DND-41 (cell line): Measurements from ENCODE around the gene SAMD4B.

Experiments
- ATAC-seq: fragments of 200-7000 bp; cut with Tn5 transposase; 3 replicates; pipeline ENCODE4 v1.9.1; 2021; ENCODE audit warnings: low read depth; ENCODE audit not compliant: insufficient read depth
- DNase-seq: peaks from one replicate; pipeline ENCODE4 v3.0.0-alpha.2; 2020
- H2AFZ ChIP-seq: 2 replicates; pipeline ENCODE4 v1.6.0; 2012; ENCODE audit warnings: low read depth, low read length
- H3K27ac ChIP-seq: 2 replicates; pipeline ENCODE4 v1.5.1; 2012; ENCODE audit warnings: low read length, inconsistent platforms
- H3K27me3 ChIP-seq: fragments of 200-600 bp; sonication (generic); 2 replicates; pipeline ENCODE4 v1.6.0; 2012; ENCODE audit warnings: low read length, mild to moderate bottlenecking, inconsistent platforms; ENCODE audit not compliant: insufficient read depth, poor library complexity
- H3K36me3 ChIP-seq: 2 replicates; pipeline ENCODE4 v1.5.1; 2012; ENCODE audit warnings: low read length, inconsistent platforms; ENCODE audit not compliant: insufficient read depth
- H3K4me1 ChIP-seq: 2 replicates; pipeline ENCODE4 v1.5.1; 2012; ENCODE audit warnings: mild to moderate bottlenecking, low read length; ENCODE audit not compliant: insufficient read depth
- H3K4me2 ChIP-seq: 2 replicates; pipeline ENCODE4 v1.6.0; 2012; ENCODE audit warnings: mild to moderate bottlenecking, moderate library complexity, low read length, inconsistent platforms; ENCODE audit not compliant: insufficient read depth
- H3K4me3 ChIP-seq, 2 experiments: fragments of 200-600 bp in 1 of 2; shearing (Covaris generic) in 1 of 2; 2 replicates each; pipeline ENCODE4 v1.5.1; 2012 to 2016; ENCODE audit warnings: inconsistent platforms in 2 of 2, low read length in 2 of 2, mild to moderate bottlenecking in 2 of 2, low read depth in 1 of 2, moderate library complexity in 1 of 2
- H3K79me2 ChIP-seq: 2 replicates; pipeline ENCODE4 v1.6.0; 2012; ENCODE audit warnings: low read length, inconsistent platforms; ENCODE audit not compliant: insufficient read depth
- H3K9ac ChIP-seq: 2 replicates; pipeline ENCODE4 v1.6.0; 2012; ENCODE audit warnings: low read depth, mild to moderate bottlenecking, inconsistent platforms, low read length, moderate library complexity
- H3K9me3 ChIP-seq: 2 replicates; pipeline ENCODE4 v1.5.1; 2012; ENCODE audit warnings: low read length, moderate library complexity, mild to moderate bottlenecking, inconsistent platforms; ENCODE audit not compliant: insufficient read depth, severe bottlenecking
- H4K20me1 ChIP-seq: 2 replicates; pipeline ENCODE4 v1.6.0; 2012; ENCODE audit warnings: low read length; ENCODE audit not compliant: insufficient read depth
- CTCF ChIP-seq: IDR thresholded peaks from 2 replicates; pipeline ENCODE4 v1.5.1; 2012; ENCODE audit warnings: borderline replicate concordance, low read length, moderate library complexity, mild to moderate bottlenecking; ENCODE audit not compliant: poor library complexity, severe bottlenecking; ENCODE audit errors: extremely low read depth
- EZH2 ChIP-seq: IDR thresholded peaks from 3 replicates; pipeline ENCODE4 v1.6.1; 2012; ENCODE audit warnings: borderline replicate concordance, low read depth, mild to moderate bottlenecking, moderate library complexity, low read length, inconsistent platforms; ENCODE audit not compliant: severe bottlenecking

Gene SAMD4B

GRCh38 chr19:39386557-39386956 is 44.3 kb downstream of the SAMD4B start:
- H3K9ac ChIP-seq, result no peak overlapping the region
- no peaks in the 10 kb centered on the region for H3K27me3 ChIP-seq
- ATAC-seq (no peak), DNase-seq (no peak)
- H3K4me1 ChIP-seq, result peaks cover 22% of the 10 kb centered on the region
- H2AFZ ChIP-seq, result no peak overlapping the region
- TF ChIP-seq EZH2 (no peak), CTCF (no peak)
- H3K9me3 ChIP-seq, result no peaks in the 10 kb centered on the region
- H4K20me1 ChIP-seq, result peaks cover 18% of the 10 kb centered on the region
- no peak overlapping the region for H3K27ac ChIP-seq
- H3K79me2 ChIP-seq, result peaks cover 21% of the 10 kb centered on the region
- H3K4me2 ChIP-seq, result no peak overlapping the region
- no peak overlapping the region for H3K4me3 ChIP-seq
- H3K36me3 ChIP-seq, result peaks cover 81% of the 10 kb centered on the region

GRCh38 chr19:39388657-39389056 is 46.4 kb downstream of the SAMD4B start:
- Histone ChIP-seq H3K27ac (no peak overlapping the region), H3K4me1 (peaks cover 38% of the 10 kb centered on the region), H3K9ac (no peak overlapping the region), H3K27me3 (no peaks in the 10 kb centered on the region), H3K79me2 (peaks cover 40% of the 10 kb centered on the region), H3K36me3 (peaks cover 65% of the 10 kb centered on the region), H3K4me3 (no peak overlapping the region), H2AFZ (no peak overlapping the region), H3K9me3 (no peaks in the 10 kb centered on the region), H4K20me1 (peaks cover 19% of the 10 kb centered on the region), H3K4me2 (no peak overlapping the region)
- no peak for TF ChIP-seq CTCF
- DNase-seq (no peak), ATAC-seq (no peak)

- Histone ChIP-seq H3K9me3 (no peaks in the 10 kb centered on the region), H2AFZ (no peak overlapping the region), H3K4me1 (peaks cover 39% of the 10 kb centered on the region), H3K27ac (peak overlapping the region; percentile 92), H3K79me2 (peaks cover 45% of the 10 kb centered on the region), H3K27me3 (no peaks in the 10 kb centered on the region), H4K20me1 (peaks cover 21% of the 10 kb centered on the region), H3K36me3 (peaks cover 60% of the 10 kb centered on the region), H3K4me2 (peak overlapping the region; percentile 65), H3K9ac (peak overlapping the region; percentile 74), H3K4me3 (peak overlapping the region; percentile 30 to 95; a peak in 3 of 4 replicates)
- DNase-seq, result no peak
- ATAC-seq, result no peak
- TF ChIP-seq CTCF (no peak), EZH2 (no peak)
Observed at GRCh38 chr19:39389631-39390414, 47.6 kb downstream of the SAMD4B start.
